Measurements from ENCODE around the gene IL17RC. TPM values are rescaled to one million over a fixed set of nuclear protein-coding genes. Genes with fewer than 3 reads are reported as not detected.
A peak's percentile ranks its signal among the peaks of the same experiment; 100 is the strongest.
"Not testable (repeated sequence)": the region's sequence is repeated elsewhere in the genome, so short reads cannot be mapped to it uniquely, and the experiment has no call there.

Gene IL17RC, protein sequence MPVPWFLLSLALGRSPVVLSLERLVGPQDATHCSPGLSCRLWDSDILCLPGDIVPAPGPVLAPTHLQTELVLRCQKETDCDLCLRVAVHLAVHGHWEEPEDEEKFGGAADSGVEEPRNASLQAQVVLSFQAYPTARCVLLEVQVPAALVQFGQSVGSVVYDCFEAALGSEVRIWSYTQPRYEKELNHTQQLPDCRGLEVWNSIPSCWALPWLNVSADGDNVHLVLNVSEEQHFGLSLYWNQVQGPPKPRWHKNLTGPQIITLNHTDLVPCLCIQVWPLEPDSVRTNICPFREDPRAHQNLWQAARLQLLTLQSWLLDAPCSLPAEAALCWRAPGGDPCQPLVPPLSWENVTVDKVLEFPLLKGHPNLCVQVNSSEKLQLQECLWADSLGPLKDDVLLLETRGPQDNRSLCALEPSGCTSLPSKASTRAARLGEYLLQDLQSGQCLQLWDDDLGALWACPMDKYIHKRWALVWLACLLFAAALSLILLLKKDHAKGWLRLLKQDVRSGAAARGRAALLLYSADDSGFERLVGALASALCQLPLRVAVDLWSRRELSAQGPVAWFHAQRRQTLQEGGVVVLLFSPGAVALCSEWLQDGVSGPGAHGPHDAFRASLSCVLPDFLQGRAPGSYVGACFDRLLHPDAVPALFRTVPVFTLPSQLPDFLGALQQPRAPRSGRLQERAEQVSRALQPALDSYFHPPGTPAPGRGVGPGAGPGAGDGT
- 22.2 TPM for total RNA-seq

DNA sequence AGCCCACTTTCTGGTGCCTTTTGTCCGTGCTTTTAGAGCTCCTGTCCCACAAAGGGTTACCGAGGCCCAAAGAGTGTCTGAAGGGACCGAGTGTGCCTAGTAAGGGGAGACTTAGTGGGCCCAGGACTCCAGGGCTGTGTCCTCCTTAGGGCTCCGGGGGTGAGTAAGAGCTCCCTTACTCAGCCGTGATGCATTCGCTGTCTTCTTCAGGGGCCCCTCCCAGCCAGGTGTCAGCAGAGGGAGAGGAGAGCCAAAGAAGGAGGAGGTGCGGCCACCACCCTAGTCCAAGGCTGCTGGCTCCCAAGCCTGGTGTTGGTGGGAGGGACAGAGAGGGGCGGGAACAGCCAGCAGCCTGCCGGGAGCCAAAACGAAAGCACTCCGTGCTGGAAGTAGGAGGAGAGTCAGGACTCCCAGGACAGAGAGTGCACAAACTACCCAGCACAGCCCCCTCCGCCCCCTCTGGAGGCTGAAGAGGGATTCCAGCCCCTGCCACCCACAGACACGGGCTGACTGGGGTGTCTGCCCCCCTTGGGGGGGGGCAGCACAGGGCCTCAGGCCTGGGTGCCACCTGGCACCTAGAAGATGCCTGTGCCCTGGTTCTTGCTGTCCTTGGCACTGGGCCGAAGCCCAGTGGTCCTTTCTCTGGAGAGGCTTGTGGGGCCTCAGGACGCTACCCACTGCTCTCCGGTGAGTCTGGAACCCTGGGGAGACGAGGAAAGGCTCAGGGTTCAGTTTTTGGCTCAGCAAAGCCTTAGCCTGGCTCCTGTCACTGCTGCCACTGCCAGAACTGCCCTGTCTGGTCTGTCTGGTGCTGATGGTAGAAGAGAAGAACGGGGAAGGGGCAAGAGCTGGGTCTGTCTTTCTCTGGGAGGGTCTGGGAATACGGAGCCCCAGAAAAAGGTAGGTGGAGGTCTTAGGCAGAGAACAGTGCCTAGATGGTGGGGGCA is at the start of gene IL17RC:
IL17RC (plus strand) TSS at position 365 of the 947 bp plus-strand sequence; CDS start at position 583, 218 bp downstream.
- peak; percentile 77 for DNase-seq

DNA sequence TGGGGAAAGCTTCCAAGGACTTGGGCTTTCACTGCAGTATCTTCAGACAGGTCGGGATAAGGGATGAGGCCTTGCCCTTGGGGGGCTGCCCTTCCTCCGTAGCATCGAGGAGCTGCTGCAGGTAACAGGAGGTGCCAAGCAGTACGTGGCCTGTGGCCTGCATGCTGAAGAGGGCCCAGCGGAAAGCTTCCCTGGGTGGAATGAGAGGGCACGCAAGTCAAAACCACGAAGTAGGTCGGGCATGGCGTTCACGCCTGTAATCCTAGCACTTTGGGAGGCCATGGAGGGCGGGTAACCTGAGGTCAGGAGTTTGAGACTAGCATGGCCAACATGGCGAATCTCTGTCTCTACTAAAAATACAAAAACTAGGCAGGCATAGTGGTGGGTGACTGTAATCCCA is 49.8 kb upstream of the IL17RC start:
- no peak for DNase-seq

DNA sequence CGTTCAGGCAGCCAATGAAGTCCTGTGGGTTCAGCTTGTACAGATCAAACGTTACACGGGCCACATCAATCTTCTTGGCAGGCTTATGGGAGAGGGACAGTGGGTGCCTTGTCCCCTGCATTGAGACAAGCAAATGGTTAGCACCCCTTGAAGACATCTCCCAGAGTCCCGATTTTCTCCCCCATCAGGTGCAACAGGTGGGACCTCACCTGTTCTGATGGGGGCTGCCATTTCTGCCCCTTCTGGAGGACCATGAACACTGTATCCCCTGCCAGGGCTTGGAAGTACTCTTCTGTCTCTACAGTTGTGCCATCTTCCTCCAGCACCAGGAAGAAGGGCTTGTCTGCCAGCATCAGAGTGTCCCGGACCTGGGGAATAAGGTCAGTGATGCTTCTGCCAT is 46.9 kb upstream of the IL17RC start:
- DNase-seq, result no peak

DNA sequence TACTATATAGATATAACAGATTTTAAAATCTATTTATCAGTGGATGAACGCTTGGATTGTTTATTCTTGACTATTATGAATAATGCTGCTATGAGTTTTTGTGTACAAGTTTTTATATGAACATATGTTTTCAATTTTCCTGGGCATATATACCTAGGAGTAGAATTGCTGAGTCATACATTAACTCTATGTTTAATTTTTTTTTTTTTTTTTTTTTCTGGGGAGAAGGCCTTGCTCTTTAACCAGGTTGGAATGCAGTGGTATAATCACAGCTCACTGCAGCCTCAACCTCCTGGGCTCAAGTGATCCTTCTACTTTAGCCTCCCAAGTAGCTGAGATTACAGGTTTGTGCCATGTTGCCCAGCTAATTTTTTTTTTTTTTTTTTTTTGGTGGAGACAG is 45.9 kb upstream of the IL17RC start:
- DNase-seq, result no peak

DNA sequence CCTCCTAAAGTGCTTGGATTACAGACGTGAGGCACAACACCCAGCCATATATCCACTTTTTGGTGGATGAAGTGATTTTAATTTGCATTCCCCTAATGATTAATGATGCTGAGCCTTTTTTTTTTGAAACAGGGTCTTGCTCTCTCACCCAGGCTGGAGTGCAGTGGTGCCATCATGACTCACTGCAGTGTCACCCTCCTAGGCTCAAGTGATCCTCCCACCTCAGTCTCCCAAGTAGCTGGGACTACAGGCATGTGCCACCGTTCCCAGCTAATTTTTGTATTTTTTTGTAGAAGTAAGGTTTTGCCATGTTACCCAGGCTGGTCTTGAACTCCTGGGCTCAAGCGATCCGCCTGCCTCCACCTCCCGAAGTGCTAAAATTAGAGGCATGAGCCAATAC is 44.8 kb upstream of the IL17RC start:
- DNase-seq, result not testable (repeated sequence)

DNA sequence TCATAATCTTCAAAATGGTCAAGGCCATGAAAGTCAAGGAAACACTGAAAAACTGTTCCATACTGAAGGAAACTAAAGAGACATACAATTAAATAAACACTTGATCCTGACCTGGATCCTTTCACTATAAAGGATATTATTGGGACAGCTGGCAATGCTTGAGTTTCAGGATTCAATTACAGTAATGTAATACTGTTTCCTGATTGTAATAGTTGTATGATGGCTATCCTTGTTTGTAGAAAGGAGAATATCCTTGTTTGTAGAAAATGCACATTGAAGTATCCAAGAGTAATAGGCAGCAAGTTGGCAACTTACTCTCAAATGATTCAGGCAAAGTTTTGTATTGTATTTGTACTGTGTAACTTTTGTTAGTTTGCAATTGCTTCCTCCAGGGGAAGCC is 41.5 kb upstream of the IL17RC start:
- DNase-seq, result no peak

DNA sequence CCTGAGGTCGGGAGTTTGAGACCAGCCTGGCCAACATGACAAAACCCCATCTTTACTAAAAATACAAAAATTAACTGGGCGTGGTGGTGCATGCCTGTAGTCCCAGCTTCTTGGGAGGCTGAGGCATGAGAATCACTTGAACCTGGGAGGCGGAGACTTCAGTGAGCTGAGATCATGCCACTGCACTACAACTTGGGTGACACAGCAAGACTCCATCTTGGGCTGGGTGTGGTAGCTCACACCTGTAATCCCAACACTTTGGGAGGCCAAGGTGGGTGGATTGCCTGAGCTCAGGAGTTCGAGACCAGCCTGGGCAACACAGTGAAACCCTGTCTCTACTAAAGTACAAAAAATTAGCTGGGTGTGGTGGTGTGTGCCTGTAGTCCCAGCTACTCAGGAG is 40.6 kb upstream of the IL17RC start:
- DNase-seq, result not testable (repeated sequence)

DNA sequence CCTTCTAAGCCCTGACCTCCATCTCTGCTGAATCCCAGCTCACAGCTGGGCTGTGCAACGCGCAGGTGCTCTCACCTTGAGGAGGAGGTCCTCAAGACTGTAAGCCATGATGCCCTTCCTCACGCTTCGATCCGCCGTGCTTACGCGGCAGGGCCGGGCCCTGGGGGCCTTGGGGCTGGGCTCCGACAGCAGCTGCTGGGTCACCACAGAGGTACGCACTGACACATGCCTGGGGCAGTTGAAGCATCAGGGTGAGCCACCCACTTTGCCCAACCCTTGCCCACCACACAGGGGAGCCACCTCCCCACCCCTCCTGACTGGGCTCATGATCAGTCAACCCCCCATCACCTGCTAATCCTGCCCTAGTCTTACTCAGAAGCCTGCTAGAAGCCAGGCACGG is 39.9 kb upstream of the IL17RC start:
- DNase-seq, result no peak

DNA sequence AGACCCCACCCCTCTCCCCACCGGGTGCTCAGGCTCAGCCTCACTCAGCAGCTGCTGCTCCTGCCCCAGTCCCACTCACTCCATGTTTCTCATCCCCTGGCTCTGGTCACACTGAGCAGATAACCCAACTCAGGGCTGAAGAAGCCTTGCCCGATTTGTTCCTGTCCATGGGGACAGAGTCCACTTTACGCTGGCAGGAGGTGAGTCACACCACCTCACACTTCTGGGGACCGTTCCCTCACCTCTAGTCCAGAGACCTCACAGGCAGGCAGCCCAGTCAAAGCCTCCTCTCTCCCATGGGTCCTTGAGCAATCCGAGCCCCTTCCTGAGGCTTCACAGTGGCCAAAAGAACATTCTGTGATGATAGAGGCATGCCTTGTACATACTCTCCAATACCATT is 38.2 kb upstream of the IL17RC start:
- no peak for DNase-seq

DNA sequence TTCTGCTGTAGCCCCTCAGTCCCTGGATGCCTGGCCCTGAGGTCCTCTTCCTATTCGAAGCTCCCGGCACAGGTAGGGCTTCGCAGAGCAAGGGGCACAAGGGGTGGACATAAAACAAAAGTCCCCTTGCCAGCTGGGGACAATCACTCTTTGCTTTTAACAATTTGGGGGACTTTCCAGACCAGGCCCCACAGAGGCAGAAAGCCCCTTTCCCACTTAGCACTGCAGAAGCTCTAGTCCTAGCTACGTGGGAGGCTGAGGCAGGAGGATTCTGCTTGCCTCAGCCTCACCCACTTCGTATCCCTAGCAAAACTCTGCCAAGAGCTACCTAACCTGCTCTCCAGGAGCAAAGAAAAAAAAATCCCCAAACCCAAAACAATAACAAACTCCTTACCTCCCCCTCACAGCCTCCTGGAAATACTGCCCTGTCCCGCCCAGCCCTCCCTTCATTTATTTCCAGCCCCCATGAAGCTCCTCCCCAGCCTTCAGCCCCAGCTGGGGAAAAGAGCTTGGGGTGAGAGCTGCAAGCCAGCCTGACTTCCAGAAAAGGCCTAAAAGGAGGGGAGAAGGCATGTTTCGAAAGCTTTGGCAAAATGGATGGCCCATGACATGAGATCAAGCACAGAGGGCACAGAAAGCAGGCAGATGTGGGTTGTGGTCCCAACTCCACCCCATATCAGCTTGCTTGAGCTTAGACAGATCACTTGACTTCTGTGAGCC is 36.9 kb upstream of the IL17RC start, which contains the start of gene CIDEC:
CIDEC (minus strand) TSS at position 424 of the 720 bp plus-strand sequence. CDS start 1,767 bp downstream, outside the sequence.
- DNase-seq, result no peak

DNA sequence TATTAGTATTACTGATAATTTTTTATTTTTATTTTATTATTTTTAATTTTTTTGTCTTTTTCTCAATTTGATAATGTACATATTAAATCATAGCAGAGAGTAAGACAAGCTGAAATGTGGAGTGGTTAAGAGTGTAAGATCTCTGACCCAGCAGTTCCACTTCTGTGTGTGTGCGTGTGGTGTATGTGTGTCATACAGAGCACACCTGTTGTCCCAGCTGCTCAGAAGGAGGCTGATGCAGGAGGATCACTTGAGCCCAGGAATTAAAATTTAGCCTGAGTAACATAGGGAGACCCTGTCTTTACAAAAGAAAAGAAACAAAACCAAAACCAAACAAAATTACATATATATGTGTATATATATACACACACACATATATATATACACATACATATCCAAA is 35.5 kb upstream of the IL17RC start:
- no peak for DNase-seq

DNA sequence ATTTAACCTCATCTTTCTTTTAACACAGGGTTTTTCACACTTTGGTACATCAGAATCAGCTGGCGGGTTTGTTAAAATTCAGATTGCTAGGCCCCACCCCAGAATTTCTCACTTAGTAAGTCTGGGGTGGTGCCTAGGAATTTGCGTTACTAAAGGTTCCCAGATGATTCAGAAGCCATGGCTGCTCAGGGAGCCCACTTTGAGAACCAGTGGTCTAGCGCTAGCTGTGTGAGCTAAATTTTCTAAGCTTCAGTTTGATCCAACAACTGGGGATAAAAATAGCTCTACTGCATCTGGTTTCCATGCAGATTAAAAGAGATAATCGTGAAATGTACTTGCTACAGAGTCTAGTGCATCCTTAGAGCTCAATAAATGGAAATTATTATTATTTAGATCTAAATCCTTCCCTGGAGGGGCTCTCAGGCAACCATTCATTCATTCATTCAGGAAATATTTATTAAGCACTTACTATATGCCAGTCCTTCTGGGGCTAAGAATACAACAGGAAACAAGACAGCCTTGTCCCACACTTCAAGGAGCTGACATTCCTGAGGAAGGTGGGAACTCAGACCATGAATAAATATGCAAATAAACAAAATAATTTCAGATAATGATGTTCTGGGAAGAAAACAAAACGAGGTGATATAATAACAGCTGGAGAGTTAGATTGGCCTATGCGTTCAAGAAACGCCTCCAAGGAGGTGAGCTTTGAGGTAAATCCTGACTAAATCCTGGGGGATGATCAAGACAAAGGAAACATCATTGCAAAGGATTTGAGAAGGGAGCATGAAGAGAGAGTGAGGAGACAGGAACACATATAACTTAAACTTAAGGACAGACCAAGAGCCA is 33.0 kb upstream of the IL17RC start:
- peak; percentile 47 for DNase-seq

DNA sequence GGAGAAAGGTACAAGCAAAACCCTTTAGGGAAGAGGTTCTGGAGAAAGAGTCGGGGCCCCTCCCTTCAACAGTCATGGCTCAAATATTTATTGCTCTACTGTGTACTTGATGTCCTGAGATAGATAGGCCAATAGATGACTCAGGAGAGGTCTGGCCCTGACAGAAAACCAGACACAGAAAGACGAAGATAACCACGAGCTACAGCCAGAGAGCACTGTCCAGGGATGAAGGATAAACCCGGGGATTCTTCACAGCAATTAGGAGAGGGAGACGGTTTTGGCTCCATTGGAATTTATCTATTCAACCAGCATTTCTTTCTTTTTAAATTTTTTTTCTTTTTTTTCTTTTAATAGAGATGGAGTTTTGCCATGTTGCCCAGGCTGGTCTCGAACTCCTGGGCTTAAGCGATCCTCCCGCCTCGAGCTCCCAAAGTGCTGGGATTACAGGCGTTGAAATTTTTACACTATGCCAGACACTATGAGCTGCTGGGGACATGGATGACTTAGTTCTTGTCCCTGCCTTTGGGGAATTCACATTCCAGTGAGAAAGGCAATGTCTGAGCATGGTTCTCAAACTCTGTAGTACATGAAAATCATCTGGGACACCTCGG is 32.2 kb upstream of the IL17RC start:
- DNase-seq, result no peak

DNA sequence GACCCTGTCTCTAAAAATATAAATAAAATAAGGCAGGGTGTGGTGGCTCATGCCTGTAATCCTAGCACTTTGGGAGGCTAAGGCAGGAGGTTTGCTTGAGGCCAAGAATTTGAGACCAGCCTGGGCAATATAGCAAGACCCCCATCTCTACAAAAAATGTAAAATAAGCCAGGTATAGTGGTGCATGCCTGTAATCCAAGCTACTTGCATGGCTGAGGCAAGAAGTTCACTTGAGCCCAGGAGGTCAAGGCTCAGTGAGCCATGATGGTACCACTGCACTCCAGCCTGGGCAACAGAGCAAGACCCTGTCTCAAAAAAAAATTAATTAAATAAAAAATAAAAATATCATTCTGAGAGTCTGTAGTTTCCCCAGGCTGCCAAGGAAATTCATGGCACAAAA is 30.6 kb upstream of the IL17RC start:
- no peak for DNase-seq

DNA sequence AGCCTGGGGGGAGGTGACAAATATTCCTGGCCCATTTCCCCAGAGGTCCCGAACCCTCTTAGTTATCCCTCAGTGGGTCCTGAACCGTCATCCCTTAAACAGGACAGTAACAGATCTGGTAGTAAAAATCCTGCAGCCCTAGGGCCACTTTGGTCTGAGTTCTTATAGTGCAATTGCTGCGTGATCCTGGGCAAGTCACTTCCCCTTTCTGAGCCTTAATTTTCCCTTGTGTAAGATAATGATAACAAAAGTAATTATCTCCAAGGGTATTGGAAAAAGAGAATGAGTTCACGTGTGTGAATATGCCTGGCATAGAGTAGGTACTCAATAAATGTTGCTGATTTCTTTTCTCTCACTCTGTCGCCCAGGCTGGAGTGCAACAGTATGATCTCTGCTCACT is 29.4 kb upstream of the IL17RC start:
- DNase-seq, result no peak

DNA sequence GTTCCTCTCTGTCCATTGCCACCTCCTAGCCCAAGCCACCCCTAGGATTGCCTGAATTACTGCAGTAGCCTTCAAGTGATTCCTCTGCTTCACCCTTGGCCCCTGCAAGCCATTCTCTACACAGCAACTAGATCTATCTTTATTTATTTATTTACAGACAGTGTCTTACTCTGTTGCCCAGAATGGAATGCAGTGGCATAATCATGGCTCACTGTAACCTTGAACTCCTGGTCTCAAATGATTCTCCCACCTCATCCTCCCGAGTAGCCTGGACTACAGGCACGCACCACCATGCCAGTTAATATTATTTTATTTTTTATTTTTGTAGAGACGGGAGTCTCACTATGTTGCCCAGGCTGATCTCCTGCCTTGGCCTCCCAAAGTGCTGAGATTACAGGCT is 28.4 kb upstream of the IL17RC start:
- DNase-seq, result no peak

DNA sequence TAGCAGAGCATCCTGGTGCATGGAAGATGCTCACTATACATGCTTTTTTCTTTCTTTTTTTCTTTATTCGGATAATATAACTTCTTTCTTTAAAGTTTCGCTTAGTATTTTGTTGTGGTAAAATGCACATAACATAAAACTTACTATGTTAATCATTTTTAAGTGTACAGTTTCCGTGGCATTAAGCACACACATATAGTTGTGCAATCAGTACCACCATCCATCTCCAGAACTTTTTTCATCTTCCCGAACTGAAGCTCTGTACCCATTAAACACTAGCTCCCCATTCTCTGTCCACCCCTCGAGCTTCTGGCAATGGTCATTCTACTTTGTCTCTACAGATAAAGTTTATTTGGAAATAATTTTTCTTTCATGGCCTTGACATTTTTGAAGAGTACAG is 27.5 kb upstream of the IL17RC start:
- no peak for DNase-seq

DNA sequence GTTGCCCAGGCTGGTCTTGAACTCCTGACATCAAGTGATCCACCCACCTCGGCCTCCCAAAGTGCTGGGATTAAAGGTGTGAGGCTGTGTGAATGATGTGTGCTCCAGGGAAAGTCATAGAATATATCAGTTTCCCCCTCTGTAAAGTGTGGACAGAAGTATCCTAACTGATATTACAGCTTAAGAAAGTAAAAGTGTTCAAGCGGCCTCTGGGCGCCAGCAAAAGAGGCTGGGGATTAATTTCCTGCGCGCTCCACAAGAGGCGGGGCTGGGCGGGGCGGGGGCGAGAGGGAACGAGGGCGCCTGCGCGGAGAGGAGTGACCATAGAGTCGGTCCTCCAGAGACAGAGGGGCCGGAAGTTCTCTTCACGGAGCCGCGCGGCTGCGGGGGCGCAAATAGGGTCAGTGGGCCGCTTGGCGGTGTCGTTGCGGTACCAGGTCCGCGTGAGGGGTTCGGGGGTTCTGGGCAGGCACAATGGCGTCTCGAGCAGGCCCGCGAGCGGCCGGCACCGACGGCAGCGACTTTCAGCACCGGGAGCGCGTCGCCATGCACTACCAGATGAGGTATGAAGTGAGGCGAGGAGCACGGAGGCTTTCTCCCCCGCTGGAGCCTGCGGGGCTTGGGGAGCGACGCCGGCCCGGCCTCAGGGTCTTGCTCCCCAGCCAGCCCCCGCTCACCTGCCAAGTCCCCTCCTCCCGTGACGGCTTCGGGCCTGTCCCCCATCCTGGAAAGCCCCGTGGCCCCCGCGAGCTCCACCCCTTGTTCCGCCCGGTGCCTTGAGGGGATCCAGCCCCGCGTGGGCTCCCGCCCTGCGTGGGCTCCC is 26.4 kb upstream of the IL17RC start, which contains the start of gene JAGN1:
JAGN1 (plus strand) TSS at position 362 of the 823 bp plus-strand sequence; CDS start at position 475, 113 bp downstream.
- peak; percentile 85 for DNase-seq

DNA sequence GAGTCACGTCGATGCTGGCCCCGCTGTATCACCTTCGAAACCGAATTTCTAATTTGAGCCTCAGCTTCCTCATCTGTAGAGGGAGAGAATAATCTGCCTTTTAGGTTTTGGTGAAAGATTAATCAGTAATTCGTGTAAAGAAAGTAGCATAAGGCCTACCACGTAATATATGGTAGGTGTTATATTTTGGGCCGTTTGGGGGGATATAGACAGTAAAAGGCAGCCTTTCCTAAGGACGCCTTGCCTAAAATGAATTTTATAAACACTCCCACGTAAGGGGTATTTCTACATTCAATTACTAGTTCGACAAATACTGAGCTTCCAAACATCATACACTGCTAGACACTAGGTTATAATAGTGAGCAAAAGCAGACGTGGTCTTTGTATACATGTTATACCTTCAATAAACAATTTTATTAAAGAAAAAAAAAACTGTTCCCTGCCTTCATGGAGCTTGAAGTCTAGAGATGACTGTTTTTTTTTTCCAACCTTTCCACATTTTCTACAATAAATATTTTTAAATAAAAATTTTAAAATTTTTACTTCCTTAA is 25.8 kb upstream of the IL17RC start:
- no peak for DNase-seq

Data from skin of body (tissue), 2 donors.